GM19397 (cell line): ENCODE results near the gene FAM163B.
"Not testable (repeated sequence)": the region's sequence is repeated elsewhere in the genome, so short reads cannot be mapped to it uniquely, and the experiment has no call there.

Experiments used
- ATAC-seq: cut with Tn5 transposase; IDR thresholded peaks from one replicate; pipeline ENCODE4 v1.9.1; 2021; ENCODE audit warnings: mild to moderate bottlenecking, moderate library complexity; ENCODE audit not compliant: unreplicated experiment

The FAM163B gene

DNA sequence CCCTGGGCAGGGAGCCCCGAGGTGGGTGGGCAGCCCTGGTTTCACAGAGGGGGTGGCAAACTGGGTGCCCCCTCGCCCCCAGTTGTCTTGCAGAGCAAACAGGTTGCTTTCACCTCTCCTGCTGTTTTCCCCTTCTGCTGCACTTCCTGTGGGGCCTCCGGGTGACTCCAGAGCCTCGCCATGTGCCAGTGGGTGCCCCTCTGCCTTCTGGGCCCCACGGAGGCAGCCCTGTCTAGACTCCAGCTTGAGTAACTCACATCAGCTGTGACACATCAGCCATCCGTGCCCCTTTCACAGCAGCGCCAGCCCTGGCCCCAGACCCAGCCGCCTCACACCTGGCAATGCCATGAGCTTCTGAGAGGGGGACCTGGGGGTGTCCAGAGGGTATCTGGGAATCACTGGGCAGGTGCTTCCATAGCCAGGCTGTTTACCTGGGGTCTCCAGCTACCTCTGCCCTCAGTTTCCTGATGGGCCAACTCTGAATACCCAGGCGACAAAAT, 37.7 kb downstream of the FAM163B start:
- no peak for ATAC-seq

DNA sequence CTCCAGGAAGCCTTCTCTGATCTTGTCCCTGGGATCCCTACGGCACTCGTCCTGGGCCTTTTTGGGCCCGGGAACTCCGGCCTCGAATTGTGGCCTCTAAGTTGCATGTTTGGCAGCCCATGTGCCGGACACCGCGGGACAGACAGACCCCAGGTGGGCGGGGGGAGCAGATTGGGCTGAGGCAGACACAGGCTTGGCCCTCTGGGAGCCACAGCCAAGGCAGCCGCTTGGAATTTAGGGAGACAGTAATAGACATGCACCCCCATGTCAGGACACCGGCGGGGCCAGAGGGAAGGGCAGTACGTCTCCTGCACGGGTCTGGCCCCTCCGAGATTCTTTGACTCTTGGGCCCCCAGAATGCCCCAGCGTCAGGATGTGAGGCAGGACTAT, 38.5 kb downstream of the FAM163B start:
- ATAC-seq = no peak

DNA sequence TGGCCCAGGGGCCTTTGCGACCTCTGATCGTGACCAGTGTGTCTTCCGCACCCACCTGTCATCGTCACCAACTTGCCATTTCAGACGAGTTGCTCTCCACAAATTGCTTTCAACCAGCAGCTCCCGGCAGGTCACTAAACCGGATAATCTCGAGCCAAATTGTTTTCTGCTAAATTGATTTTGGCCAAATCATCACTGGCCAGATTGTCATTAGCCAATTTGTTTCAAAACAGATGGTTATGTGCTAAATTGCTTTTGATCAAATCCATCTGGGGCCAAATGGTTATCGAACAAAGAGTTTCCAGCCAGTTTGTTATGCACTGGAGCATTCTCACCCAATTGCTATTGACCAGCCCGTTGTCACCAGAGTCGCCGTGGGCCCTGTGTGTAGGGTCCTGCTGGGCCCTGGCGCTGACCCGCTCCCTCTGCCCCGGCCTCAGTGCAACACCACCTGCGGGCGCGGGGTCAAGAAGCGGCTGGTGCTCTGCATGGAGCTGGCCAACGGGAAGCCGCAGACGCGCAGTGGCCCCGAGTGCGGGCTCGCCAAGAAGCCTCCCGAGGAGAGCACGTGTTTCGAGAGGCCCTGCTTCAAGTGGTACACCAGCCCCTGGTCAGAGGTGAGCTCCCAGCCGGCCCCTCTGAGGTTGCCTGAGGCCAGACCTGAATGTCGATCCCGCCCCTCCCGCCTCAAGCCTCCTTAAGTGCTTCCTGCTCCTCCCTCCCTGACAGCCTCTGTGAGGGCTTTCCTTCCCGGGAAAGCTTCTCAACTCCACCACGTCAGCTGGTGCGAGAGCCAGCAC, 39.1 kb downstream of the FAM163B start:
- ATAC-seq = no peak

DNA sequence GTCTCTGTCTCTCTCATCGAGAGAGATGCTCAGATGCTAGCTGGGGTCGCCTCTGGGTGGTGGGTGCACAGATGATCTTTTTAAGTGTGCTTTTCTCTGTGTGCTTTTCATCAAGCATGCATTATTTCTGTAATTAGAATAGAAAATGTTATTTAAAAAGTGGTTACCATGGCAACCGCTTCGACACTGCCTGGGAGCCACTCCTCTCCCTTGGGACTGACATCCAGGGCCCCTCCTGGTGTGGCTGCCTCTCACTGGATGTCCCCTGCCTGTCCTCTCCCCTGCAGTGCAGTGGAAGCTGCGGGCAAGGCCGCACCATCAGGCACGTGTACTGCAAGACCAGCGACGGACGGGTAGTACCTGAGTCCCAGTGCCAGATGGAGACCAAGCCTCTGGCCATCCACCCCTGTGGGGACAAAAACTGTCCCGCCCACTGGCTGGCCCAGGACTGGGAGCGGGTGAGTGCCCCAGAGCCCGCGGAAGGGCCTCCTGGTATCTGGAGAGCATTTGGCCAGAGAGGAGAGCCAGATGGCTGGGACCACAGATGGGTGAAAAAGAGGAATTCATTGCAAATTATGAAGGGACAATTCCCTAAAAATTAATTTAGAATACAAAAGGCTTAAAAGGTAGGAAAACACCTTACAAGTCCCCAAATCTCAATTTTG, 39.9 kb downstream of the FAM163B start:
- ATAC-seq = no peak

DNA sequence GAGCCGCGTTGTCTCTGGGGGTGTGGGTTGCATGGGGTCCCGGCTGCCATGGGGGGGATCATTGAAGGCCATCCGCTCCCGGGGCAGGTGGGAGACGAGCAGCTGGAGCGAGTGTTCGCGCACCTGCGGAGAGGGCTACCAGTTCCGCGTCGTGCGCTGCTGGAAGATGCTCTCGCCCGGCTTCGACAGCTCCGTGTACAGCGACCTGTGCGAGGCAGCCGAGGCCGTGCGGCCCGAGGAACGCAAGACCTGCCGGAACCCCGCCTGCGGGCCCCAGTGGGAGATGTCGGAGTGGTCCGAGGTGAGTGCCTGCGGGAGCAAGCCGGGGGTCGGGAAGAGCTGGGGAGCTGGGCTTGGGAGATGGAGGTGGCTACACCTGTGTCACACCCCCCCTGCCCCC, 41.0 kb downstream of the FAM163B start:
- ATAC-seq = no peak

DNA sequence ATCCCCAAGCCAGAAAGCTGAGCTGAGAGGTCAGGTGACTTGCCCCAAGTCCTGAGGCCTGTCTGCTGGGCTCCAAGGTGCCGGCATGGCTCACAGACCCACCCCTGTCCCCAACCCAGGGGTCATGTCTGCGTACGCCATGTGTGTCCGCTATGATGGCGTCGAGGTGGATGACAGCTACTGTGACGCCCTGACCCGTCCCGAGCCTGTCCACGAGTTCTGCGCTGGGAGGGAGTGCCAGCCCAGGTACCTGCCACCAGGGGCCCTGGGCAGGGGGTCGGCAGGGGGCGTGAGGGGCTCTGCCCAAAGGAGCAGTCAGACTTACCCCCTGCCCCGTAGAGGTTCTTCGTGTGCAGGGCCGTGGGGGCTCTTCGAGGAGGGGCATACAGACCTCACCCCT, 42.4 kb downstream of the FAM163B start:
- no peak for ATAC-seq

DNA sequence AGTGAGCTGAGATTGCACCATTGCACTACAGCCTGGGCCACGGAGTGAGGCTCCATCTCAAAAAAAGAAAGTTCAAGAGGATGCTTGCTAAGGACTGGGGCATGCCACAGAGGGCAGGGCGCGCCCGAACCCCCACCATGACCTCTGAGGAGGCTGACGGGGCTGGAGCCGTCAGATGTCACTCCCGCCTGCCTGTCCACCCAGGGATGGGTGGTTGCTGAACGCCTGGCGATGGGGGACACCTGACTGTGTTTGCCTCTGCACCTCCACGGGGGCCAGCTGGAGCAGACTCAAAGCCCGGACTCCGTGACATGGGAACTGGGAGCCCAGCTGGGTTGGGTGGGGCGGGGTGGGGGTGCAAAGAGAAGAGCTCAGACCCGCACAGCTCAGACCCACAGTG, 42.8 kb downstream of the FAM163B start:
- no peak for ATAC-seq

DNA sequence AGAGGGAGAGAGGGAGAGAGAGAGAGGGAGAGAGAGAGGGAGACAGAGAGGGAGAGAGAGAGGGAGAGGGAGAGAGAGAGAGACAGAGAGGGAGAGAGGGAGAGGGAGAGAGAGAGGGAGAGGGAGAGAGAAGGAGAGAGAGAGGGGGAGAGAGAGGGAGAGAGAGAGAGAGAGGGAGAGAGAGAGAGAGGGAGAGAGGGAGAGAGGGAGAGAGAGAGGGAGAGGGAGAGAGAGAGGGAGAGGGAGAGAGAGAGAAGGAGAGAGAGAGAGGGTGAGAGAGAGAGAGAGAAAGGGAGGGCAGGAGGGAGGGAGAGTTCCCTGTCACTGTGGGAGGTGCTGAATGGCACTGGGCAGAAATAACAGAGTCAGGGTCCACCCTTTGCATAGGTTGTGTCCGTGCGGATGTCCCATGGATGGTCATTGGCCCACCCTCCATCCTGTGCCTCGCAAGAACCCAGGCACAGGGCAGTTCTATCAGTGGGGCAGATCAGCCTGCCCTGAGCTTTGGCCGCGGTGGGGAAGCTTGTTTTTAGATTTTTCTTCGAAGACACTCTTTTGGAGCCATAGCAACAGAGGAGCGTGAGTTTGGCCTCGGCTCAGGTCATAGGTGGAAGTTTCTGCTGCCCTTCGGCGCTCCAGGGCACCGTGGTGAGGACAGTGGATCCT, 44.6 kb downstream of the FAM163B start:
- ATAC-seq = no peak

DNA sequence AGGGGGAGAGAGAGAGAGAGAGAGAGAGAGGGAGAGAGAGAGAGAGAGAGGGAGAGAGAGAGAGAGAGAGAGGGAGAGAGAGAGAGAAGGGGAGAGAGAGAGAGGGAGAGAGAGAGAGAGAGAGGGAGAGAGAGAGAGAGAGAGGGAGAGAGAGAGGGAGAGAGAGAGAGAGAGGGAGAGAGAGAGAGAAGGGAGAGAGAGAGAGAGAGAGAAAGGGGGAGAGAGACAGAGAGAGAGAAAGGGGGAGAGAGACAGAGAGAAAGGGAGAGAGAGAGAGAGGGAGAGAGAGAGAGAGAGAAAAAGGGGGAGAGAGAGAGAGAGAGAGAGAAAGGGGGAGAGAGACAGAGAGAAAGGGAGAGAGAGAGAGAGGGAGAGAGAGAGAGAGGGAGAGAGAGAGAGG, 45.4 kb downstream of the FAM163B start:
- ATAC-seq = not testable (repeated sequence)

DNA sequence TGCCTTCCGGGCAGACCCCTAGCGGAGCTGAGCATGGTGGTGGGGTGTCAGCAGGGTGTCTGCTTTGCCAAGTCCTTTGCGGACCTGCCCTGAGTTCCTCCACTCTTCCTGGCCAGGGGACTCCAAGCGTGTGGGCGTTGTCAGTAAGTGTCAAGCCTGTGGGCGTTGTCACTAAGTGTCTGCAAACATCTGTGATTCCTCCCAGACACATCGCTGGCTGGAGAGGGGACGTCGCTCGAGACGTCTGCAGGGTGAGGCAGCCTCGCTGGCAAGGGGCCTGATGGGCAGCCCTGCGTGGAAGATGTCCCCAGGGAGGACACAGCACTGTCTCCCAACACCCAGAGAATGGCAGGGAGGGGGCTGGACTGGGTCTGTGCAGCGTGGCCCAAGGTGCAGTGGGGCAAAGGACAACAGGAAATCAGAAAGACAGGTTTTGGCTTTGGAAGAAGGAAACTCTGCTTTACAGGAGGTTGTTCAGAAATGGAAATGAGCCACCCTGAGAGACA, 45.8 kb downstream of the FAM163B start:
- no peak for ATAC-seq

DNA sequence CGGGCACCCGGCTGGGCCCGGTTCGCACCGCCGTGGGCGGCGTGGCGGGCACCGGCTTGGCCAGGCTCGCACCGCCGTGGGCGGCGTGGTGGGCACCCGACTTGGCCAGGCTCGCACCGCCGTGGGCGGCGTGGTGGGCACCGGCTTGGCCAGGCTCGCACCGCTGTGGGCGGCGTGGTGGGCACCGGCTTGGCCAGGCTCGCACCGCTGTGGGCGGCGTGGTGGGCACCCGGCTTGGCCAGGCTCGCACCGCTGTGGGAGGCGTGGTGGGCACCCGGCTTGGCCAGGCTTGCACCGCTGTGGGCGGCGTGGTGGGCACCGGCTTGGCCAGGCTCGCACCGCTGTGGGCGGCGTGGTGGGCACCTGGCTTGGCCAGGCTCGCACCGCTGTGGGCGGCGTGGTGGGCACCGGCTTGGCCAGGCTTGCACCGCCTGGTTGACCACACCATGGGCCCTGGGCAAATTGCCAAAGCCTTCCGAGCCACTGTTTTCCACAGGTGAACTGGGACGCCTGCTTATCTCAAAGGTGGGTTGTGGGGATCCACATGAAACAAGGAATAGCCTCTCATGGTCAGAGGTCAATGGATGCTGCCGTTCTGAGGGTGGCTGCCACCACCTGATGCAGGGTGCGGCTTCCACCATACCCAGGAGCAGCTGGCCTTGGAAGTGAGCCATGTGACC, 46.4 kb downstream of the FAM163B start:
- no peak for ATAC-seq

DNA sequence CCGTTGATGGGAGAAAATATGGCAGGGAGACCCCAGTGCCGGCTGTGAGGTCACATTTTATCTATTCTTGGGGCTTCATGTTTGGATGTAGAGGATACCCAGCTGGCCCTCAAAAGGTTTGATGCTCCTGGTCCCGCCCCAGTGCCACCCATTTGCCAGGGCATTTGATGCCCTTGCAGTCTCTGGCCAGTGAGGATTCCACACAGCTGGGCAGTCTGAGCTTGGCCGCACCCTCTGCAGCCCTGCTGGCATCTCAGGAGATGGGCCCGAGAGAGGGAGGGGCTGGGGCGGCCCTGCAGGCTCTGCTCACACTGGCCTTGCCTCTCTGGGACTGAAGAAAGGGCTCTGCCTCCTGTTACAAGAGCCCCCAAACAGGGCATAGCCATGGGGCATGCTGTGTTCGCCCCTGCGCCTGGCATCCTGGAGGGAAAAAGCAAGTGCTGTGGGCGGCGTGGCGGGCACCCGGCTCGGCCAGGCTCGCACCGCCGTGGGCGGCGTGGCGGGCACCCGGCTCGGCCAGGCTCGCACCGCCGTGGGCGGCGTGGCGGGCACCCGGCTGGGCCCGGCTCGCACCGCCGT, 47.1 kb downstream of the FAM163B start:
- ATAC-seq = no peak

DNA sequence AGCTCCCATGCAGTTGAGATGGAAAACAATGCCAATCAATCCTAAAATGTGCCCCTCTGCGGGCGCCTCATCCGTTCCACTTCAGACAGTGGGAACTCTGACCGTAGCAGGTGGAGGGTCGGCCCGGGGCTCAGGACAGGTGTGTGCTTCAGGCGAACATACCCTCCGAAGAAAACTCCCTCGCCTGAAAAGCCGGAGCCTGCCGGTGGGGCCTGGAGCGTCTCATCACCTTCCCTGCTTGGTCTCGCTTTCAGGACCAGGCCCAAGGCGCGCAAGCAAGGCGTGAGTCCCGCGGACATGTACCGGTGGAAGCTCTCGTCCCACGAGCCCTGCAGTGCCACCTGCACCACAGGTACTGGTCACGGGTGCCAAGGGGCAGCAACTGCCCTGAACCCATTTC, 48.2 kb downstream of the FAM163B start:
- no peak for ATAC-seq

DNA sequence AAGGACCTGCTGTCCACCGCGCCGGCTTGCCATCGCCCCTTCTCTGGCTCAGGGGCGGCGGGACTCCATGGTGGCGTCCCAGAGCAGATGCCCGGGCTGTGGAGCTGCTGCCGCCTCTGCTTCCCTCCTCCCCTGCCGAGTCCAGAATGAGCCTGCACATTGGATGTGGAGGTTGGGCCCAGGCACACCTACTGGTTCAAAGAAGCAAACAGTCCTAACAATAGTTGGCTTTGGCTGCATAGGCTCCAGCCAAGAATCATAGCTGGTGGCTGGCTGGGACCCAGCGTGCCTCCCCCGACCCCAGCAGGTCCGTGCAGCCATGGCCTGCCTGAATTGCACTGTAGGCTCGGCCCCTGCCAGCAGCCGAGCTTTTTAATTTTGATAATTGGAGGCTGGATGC, 48.9 kb downstream of the FAM163B start:
- no peak for ATAC-seq

DNA sequence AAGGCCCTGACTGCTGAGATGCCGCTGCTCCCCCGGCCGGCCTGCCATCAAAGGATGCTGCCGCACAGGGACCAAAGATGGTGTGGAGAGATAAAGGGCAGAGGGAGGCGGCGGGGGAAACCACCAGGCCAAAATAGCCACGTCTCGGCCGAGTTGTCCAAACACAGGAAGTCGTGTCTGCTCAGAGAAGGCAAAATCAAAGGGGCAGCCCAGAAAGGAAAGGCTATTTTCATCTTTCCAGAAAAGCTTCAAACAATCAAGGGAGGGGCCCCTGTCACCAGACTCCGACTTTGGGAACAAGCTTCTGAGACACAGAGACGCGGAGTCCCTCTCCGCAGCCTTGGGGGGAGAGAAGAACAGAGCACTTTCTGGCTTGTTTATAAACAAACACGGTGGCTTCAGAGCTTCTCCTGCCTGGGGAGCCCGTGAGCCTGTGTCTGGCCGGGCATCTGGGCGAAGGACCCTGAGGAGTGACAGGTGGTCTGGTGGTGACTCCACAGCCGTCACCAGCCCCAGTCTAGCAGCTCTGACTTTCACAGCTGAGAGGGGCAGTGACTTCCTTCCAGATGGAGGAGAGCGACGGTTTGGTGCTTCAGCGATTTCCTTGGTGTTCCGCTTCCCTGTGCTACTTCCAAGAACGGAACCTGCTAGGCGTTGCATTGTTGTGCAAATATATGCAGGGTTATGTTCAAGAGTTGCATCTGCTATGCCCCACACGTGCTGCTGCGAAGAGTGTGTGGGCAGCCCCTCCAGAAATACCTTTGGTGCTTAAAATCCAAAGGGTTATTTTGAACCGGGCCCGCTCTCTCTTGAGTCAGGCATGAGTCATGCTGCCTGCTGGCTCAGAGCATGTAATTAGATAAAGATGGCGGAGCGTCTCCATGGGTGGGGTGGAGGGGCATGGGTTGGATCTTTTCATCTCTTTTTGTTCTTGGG, 50.7 kb downstream of the FAM163B start:
- no peak for ATAC-seq

DNA sequence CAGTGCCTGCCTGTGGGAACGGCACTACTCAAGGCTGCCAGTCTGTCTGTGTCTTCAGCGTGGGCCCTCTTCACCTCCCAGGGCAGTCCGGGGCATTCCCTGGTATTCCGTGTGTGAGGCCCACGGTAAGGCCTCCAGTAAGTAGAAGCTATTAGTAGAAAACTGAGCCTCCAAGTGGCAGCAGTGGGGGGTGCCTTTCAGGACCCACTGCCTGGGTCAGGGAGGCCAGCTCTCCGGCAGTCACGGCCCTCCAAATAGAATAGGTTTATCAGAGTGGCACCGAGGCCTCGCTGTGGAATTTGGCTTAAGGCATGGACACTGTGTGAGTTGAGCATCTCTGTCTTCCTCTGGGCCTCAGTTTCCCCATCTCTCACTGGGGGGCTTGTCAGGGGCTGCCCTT, 51.6 kb downstream of the FAM163B start:
- no peak for ATAC-seq

DNA sequence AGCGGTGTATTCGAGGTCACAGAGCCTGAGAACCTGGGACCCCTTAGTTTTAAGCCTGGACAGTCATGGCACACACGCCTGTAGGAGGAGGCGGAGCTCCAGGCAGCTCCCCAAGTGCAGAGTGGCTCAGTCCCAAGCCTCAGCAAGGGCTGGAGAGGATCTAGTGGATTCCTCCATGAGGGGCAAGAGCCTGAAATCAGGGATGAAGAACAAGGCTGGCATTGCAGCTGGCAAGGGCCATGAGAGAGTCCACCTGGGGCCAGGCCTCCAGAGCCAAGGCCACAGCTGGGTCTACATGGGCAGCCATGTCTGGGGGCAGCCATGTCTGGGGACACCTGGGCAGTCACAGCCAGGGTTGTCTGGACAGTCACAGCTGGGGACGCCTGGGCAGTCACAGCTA, 52.8 kb downstream of the FAM163B start:
- ATAC-seq = no peak

DNA sequence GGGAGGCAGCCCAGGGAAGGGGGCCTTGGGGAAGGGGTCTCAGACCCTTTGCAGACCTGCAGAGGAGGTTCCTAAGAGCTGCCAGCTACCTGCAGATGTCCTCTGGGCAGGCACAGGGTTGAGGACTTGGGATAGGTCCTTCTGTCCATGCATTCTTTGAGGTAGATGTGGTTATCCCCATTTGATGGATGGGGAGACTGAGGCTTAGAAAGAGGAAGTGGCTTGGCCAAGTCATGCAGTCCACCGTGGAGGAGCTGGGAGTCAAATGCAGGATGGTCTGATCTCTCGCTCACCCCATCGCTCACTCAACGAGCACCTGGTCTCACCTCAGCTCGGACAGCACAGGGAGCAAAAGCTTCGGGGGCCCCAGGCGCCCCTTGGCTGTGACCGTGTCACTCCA, 54.5 kb downstream of the FAM163B start:
- no peak for ATAC-seq

DNA sequence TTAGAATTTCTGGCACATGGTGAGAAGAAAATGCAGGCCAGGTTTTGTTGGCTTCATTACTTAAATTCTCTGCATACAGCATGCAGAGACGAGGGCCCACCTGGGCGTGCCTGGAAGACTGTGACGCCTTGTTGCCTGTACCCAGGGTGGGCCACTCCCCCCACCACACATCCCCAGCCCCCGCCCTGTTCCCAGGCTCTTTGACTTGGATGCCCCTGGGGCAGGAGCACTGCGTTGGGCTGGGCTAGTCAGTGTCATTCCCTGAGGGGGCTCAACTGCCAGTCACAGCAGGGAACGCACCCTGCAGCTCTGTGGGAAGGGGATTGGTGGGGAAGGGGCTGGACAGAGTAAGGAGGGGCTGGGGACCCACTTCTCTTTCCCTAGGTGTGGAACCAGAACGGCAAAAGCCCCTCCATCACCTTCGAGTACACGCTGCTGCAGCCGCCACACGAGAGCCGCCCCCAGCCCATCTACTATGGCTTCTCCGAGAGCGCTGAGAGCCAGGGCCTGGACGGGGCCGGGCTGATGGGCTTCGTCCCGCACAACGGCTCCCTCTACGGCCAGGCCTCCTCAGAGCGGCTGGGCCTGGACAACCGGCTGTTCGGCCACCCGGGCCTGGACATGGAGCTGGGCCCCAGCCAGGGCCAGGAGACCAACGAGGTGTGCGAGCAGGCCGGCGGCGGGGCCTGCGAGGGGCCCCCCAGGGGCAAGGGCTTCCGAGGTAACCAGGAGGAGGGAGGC, 55.0 kb downstream of the FAM163B start:
- no peak for ATAC-seq
